Iris pigment epithelial cell (primary cell): Measurements from ENCODE around the gene CACNA1C.

Source experiments
- DNase-seq: peaks from one replicate; pipeline ENCODE4 v3.0.0-alpha.2; 2011; ENCODE audit warnings: low read depth

The CACNA1C gene

DNA sequence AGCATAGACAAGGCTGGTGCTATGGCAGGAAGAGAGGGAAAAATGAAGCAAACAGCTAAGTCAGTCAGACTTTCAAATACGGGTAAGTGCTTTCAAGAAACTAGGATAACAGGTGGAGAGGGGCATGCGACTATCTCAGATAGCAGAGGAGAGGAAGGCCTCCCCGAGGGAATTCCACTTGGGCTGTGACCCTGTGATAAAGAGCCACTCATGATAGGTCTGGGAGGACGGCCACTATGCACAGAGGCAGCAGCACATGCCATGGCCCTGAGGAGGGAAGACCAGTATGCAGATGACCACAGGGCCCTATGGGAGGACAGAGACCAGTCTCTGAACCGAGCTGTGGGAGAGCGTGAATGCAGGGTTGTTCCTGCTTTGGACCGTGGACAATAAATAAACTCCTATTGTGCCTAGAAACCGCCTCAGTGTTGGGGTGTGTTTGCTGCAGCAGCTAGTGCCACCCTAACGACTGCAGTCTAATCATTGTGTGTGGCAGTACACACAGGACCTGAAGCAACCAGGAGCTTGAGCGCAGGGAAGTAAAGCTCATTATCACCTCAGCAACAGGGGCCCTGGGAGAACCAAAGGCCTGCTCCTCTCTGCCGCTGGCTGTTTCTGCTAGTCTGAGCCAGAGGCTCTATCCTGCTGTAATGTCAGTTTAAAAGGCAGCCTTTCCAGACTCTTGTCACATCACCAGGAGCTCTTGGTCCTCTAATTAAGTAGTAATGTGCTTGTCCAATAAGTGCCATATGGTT, 119.1 kb downstream of the CACNA1C start:
- DNase-seq, result no peak

DNA sequence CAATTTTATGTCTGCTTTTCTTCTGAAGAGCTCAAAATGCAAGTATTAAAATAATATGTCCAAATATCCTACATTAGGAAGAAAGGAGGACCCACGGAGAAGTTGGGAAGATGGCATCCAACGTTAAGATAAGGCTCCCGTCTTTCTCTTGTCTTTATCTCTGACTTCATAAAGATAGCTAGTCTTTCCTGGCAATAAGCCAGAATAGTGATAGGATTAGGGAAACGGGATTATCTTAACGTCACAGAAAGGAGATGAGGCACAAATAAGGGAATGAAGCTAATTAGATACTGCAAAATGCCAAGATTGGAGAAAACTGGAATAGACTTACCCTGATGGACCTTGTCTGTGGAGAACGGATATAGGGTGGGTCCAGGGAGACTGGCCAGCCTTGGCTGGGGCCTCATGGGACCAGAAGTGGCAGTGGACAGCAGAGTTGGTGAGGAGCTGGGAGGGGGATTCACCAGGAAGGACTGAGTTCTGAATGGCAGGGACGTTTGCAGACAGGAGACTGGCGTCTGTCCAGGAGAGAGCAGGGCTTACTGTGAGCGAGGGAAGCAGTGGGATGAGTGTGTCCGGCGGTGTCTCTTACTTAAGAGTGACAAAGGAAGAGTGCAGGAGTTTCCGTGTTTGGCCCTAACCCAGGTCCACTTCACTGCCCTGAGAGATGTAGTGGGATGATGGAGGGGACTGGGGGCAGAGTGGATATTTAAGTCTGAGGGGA, 119.9 kb downstream of the CACNA1C start:
- no peak for DNase-seq

DNA sequence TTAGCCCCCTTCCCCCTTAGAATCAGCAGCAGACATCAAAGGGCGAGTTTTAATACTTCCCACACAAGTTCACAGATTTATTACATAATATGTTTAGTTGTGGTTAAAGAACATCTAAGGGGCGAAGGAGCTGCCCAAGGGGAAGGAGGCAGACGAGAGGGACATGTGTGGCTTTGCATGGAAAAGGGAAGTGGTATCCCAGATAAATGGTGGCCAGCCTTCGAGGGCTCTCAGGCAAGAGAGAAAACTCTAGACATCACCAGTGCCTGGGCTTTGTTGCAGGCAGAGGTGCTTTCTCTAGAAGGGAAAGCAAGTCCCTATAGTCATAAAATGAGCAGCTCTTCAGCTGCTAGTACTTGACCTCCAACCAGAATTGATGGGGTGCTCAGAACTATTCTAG, 121.2 kb downstream of the CACNA1C start:
- DNase-seq, result no peak

DNA sequence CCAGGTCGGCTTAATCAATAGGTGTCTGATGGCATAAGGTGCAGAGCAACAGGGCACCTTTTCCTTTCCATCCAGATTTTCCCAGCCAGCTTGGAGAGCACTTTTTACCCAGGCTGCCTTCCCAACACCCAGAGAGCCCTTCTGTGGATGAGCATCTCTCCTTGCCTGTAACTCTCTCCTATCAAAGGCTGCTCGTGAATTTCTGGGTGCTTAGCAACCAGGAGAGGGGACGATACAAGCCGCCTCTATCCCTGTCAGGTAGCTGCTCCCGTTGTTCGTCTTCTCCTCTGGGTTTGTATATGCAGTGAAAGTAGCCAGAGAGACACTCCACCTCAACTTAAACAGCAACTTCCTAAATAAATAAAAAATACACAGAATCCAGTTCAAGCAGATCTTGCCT, 124.2 kb downstream of the CACNA1C start:
- no peak for DNase-seq

DNA sequence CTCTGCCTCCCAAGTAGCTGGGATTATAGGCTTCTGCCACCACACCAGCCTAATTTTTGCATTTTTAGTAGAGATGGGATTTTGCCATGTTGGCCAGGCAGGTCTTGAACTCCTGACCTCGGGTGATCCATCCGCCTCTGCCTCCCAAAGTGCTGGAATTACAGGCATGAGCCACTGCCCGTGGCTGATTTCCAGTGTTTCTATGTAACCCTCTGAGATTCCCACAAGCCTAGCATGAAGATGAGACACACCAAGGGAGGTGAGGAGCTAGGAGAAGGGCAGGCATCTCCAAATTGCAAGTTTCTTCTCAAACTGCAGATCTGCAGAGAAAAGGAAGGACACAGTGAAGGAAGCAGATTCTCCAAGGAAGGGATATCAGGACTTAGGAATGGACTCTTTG, 125.0 kb downstream of the CACNA1C start:
- no peak for DNase-seq

DNA sequence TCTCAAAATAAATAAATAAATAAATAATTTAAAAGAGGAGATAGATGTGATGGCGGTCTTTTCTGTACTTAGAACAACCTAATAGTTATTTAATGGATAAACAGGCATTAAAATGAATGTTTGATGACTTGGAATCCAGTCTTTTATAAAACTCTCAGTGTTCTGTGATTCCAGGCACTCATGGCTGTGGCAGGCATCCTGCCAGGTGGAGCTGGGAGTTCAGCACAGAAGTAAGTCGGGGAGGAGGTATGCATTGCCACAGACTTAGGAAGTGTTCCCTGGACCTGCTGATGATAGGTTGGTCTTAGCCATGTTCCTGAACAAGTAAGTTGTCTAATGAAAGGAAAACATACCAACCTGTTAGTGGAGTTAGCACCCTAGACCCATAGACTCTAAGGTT, 126.3 kb downstream of the CACNA1C start:
- no peak for DNase-seq

DNA sequence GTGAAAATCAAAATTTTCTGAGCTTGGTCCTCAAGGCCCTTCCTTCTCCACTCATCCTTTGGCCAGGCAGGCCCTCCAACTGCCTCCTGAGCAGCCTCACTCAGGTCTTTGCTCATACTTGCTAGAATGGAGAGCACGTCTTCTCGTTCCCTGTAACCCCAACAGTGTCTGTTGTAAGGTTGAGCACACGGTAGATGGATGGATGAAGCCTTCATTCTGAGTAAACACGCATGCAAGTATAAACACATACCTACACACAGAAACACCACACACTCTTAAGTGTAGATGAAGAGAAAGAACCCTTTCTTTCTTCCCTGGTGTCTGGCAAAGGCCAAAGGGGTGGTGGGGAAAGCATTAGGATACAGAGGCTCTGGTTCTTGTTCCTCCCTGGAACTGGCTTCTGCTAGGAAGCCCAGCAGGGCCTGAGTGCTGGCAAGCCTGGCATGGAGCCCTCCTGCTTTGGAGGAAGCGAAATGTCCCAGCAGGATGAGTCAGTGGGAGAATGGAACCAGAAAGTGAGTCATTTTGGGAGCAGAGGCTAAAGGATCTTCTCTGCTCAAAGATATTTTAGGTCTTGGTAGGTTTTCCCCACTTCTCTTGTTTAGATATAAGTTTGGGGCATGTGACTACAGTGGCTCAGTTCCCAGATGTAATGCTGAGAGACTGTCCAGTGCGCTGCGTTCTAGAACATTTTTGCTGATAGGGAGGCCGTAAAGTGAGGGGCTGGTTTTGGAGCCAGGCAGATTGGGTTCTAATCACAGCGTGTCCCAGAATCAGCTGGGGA, 127.4 kb downstream of the CACNA1C start:
- peak; percentile 83 for DNase-seq

DNA sequence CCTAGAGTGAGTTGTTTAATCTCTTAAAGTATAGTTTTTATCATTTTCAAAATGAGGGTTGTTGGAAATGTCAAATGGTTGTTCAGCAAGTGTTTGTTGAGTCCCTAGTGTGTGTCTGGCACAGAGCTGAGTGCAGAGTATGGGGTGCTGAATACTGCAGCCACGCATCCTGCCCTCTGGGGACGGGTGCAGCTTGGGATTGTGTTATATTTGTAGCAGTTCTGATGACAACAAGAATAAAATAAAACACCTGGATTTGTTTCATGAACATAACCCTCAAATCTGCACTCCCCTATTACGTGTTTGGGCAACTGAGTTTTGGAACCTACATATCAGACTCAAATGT, 127.9 kb downstream of the CACNA1C start:
- DNase-seq, result no peak

DNA sequence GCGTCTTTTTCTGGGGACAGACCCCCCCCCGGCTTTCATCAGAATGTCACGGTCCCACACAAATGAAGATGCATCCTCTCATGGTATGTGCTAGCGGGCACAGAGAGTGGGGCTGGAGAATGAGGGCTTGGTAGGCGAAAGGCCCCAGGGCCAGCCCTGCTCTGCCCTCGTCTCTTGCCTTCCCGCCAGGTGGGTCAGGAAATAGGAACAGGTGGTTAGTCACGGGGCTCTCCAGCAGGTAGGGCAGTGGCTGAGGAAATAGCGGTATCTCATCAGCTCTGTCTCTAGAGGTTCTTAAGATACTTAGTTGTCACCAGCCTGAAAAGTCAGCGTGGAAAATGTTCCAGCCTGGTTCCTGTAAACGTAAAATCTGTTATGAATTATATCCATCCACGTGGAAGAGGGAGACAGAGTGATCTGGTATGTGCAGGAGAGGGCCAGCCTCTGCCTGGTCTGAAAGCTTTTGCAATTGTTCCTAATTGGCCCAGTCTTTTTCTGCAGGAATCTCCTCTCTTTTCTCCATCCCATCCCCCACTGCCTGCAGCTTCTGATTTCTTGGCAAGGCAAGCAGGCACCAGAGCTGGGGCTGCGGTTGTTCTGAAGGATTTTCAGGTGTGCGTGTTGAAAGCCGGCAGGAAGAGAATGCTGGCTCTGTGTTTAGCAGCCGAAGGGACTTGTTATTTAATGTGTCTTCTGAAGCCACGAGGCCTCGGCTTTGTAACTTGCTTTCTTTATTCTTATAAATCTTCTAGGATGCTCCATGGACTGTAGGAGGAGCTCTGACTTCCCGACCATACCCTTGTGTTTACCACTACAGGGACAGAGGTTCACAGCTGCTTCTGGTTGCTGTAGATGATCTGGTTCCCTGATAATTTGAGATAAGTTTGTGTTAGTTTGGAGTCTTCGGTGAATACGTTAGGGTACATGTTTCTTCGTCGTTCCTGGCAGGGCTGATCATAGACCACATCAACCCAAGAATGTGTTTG, 131.1 kb downstream of the CACNA1C start:
- peak; percentile 70 for DNase-seq

DNA sequence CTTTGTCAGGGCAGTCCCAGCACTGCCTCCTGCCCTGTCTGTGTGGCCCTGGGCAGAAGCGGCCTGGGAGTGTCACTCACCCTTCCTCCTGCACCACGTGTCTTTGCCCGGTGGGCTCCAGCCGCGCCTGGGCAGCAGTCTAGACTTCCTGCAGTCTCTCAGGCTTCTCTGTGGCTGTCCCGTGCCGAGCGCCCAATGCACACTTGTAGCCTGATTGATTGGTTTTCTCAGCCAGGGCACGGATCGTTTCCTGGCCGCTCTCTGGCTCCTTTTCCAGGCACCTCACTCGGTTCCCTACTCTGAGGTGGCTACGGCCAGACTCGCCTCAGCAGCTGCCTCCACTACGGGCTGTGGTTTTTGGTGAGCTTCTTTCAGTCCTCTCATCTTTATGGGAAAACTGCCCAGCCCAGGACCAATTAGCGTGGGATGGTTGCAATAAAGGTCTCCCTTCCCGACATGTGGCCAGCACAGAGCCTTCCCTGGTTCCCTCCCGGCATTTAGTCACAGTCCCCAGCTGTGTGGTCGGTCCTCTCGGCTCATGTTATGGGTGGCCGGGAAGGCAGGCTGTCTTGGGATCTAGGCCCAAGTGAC, 133.1 kb downstream of the CACNA1C start:
- no peak for DNase-seq

DNA sequence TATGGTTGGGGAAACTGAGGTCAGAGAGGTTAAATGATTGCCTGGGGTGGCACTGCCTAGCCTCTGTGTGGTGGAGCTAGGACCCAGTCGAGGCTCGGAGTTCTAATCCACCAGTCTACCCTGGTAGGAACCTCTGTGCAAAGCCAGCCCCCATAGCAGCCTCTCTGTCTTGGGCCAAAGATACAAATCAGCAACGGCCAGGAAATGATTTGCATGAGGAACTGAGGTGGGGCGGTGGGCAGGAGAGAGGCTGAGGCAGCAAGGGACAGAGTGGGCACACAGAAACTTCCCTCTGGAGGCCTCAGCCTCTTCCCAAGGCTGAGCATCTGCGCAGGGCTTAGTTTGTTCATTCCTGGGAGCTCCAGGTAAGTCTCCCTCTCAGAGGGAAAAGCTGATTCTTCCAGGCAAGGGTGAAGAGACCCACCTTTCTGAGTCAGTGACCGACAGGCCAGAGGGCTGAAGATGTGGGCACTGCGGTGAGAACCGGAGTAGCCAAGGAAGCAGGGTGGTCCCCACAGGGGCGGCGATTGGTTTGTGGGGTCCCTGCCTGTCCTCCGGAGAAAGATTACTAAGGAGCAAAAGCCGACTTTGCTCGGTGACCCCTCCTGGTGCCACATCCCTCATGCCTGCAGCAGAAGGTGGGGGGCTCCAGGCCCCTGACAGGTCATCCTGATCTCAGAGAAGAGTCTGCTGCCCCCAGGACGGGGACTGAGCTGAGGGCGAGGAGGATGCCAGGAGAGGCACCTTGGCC, 134.6 kb downstream of the CACNA1C start:
- DNase-seq, result no peak

DNA sequence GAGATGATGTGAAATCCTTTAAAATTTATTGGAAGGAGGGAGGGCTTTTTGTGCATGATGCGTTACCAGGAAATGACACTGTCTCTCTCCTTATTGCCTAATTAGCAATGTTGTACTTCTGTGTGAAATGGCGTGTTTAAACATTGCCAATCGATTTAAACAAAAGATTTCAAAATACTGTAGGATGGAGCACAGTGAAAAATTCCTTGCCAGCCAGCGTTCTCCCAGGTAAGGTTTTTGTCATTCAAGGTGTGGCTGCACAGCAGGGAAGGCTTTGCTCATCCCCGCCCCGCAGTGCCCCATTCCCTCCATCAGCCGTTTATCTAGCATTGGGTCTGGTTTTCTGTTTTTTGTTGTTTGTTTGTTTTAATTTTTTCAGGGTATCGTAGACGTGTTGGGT, 137.3 kb downstream of the CACNA1C start:
- DNase-seq, result no peak

DNA sequence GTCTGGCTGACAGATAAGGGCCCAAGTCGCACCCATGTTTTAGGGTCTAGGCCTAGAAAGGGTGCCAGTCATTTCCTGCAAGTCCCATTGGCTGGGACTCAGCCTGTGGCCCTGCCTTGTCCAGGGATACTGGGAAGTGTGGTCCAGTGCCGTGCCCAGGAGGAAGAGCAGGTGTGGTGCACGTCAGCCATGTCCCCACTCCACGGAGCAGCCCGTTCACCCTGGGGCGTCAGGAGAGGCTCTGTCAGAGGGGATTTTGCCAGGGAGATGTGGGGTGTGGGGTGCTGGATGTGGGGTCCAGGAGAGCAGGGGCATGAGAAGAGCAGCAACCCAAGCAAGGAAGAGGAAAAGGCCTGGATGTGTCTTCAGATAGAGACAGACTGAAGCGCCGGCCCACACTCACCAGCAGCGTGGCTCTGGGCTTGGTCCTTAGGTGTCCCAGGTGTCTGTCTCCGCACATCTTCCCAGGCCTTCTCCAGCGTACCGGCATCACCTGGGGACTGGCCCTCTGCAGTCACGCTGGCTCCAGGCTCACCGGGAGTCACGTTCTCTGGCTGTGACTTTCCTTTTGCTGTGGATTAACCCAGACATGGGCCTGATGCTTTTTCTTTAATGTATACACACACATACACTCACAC, 138.2 kb downstream of the CACNA1C start:
- DNase-seq, result no peak

DNA sequence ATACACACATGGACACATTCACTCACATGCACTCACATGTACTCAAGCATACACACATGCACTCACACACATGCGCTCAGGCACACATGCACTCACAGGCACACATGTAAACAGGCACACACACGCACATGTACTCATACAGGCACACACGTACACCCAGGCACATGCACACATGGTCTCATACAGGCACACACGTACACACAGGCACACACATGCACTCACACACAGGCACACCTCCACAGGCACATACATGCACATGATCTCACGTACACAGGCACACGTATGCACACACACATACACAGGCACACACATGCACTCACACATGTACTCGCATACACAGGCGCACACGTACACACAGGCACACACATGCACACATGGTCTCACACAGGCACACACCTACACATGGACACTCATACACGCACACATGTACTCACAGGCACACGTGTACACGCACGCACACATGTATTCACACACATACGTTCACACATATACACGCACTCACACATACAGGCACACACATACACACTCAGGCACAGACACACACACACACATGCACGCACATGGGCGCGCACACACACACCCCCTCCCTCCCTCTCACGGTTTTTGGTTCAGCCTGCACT, 138.9 kb downstream of the CACNA1C start:
- no peak for DNase-seq

DNA sequence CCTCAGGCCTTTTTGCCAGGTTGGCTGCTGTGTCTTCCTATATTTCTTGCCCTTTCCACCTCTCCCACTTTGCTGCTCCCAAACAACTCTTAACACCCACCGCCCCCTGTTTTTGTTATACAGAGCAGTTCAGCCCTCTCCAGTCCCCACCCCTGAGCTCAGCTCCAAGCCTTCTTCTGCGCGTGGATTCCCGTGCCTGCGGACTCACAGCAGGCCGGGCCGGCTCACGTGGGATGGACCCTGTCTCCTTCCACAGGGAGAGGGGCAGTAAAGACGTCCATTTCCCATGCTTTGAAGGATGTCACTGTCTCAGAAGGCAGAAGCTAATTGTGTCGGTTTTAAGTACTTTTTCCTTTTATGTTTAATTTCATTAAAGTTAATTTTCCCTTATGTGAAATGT, 139.4 kb downstream of the CACNA1C start:
- no peak for DNase-seq

DNA sequence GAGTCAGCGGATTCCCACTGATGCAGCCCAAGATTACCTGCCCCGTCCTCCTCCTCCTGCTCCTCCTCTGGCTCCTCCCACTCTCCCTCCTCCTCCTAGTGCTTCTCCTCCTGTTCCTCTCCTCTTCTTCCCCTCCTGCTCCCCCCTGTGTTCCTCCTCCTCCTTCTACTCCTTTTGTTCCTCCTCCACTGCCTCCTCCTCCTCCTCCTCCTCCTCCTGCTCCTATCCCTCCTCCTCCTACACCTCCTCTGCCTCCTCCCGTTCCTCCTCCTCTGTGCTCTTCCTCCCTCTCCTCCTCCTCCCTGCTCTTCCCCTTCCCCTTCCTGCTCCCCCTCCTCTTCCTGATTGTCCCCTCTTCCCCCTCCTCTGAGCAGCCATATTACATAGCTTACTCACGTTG, 141.3 kb downstream of the CACNA1C start:
- no peak for DNase-seq

DNA sequence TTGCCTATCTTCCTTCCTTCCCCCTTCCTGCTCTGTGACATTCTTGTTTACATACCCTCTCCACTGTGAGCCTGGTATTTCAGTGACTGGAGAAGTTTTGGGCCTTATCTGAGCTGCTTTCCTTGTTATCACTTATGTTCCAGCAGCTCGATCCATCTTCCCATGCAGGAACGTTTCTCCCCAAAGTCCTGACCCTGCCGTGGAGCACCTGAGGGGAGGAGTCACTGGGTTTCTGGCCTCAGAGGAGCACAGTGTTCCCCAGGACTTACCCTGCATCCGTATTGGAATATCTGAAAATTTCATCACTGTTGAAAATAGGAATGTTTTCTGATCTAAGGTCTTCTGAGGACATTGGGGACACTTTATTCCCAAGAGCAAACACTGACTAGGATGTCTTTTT, 141.8 kb downstream of the CACNA1C start:
- DNase-seq, result no peak

DNA sequence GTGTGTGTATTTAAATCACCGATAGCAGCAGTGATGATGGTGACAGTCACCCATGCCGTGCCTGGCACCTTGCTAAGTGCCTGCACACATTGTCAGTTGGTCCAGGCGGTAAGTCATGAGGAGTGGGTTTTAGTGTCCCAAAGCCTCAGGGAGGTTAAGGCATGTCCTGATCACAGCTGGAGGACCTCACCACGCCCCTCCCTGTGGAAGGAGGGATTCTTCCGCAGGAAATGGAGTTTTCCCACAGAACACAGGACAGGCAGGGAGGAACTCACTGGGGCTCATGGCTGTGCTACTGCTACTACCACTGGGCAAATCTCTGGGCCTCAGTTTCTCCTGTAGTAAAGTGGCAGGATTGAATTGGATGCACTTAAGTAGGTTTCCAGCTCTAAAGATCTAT, 142.3 kb downstream of the CACNA1C start:
- no peak for DNase-seq

DNA sequence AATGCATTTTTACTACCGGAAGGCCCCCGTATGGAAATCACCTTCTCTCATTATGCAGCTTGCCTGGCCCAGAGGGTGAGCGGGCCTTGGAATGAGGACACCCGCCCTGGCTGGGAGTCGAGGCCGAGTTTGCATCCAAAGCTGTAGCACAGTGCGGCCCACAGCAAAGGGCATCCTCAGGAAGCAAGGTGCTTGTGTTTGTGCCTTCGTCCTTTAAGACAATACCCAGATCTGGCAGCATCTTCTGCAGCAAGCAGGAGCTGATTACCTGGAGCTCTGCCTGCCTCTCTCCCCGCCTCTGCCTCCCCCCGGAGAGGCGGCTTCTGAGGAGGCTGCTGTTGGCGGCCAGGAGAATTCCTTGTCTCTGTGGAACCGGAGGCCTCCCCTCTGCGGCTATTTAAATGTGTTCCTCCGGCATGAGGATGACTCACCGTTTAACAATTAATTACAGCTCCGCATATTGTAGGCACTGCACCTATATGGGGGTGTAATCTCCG, 145.3 kb downstream of the CACNA1C start:
- DNase-seq, result peak; percentile 70

DNA sequence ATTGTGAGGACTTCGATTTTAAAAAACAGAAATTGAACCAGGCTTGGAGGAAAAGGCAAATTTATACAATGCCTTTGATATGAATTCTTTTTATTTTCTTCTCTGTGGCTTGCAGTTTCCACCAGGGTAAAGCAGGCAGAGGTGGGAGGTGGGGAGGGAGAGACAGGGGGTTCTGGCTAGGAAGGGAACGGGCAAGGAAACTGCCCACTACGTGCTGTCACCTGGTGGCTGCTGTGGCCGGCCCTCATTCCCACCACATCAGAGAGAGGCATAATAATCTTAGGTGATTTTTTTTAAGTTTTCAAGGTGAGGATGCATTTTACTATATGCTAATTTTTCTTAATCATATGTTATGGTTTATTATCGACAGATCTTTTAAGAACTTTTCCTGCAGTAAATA, 145.8 kb downstream of the CACNA1C start:
- no peak for DNase-seq
